ENCODE measurements around the gene RFK.
"Not testable (repeated sequence)": the region's sequence is repeated elsewhere in the genome, so short reads cannot be mapped to it uniquely, and the experiment has no call there.

The RFK gene

DNA sequence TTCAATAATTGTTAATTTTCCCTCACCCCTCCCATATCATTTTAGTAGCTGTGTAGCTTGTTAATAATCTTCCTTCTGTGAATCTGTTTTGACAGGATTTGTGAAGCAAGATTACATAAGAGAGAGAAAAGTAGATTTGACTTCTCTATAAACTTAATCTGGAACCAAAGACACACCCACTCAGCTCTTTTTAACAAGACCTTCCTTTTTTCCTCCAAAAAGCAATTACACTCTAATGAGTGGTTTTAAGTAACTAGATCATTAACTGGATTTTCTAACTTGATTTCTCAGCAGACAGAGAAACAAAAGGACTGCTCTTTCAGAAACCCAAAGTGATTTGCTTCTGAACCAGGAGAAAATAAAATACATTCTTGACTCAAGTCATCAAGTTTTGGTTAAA is 21.9 kb downstream of the RFK start:
- DNase-seq (ENCODE audit: extremely low read depth in 1 of 2, low read depth in 1 of 2), result no peak

DNA sequence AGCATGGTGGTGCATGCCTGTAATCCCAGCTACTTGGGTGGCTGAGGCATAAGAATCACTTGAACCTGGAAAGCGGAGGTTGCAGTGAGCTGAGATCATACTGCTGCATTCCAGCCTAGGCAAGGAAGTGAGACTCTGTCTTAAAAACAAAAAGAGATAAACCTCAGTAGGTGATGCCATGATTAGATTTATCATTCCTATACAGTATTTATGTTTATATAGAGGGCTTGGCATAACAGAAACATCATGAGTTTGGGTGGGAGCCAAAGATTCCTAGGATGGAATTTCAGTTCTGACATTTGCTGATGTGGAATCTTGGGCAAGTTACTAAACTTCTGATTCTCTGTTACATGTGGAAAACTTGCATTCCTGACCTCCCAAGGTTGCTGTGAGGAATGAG is 22.3 kb downstream of the RFK start:
- no peak for DNase-seq (ENCODE audit: extremely low read depth in 1 of 2, low read depth in 1 of 2)

DNA sequence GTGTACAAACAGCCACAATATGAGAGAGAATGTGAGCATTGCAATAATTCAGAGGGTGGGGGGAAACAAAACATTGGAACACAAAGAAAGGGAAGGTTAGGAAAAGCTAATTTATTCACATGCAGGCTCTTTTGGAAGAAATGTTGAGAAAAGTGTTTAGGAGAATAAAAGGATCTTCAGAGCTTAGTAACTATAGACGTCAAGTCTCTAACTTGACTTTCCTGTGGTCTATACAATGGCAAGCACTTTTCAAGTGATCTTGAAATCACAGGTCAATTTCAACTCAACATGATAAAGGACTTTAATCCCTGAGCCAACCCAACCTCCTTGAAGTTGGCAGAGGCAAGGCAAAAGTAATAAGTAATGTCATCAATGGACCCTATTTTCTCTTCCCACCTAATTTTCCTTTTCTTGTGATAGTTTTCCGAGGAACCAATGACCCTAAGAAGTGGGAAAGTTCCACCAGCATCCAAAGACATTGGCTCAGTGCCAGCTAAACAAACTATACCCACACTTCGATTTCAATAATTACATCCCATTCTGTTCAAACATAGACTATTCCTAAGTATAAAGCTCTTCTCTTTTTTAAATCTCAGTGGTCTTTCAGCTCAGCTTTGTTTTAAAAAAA is 23.7 kb downstream of the RFK start:
- no peak for DNase-seq (ENCODE audit: extremely low read depth in 1 of 2, low read depth in 1 of 2)

DNA sequence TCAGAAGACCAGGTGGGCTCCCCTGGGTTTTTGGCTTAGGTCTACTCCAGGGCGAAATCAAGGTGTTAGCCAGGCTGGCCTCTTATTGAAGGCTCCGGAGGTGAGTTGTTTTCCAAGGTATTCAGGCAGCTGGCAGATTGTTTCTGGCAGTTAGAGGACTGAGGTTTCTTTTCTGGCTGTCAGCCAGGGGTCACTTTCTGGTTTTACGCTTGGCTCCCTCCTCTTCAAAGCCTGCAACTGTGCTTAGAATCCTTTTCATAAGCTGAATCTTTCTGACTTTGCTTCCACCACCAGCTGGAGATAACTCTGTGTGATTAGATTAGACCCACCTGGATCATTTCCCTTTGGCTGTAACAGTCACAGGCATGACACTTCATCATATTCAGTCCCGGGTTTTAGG is 24.6 kb downstream of the RFK start:
- DNase-seq (ENCODE audit: extremely low read depth in 1 of 2, low read depth in 1 of 2), result no peak

DNA sequence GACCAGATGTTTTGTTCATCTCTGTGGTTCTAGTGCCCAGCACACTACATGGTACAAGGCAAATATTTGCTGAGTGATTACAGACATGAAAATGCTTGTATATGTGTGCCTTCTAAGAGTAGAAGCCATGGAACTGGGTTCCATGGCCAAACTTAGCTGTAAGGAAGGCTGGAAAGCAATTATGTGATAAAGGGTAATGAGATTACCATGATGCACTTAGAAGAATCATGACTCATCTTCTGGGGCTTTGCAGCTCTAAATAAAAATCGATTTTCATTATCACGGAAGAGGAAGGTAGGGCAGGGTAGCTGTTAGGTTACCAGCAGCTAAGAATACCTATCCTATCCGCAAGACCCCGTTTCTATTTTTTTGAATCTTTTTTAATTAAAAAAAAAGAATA is 28.0 kb downstream of the RFK start:
- no peak for DNase-seq (ENCODE audit: extremely low read depth in 1 of 2, low read depth in 1 of 2)

DNA sequence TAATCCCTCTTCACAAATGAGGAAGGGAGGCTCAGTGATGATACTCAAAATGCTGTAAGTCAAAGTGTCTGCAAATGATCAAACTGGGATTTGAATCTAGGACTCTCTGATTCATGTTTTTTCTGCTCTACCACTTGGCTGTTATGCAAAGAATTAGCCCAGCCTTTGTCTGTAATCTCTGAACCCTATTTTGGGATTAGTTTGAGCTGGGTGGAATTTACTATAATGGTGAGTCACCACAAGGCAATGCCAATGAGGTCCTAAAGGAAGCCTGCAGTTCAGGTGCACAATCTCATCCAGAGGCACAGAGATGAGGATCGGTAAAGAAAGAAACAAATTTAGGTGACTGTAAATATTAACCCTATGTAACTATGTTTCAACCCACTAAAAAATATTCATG is 29.2 kb downstream of the RFK start:
- no peak for DNase-seq (ENCODE audit: extremely low read depth in 1 of 2, low read depth in 1 of 2)

DNA sequence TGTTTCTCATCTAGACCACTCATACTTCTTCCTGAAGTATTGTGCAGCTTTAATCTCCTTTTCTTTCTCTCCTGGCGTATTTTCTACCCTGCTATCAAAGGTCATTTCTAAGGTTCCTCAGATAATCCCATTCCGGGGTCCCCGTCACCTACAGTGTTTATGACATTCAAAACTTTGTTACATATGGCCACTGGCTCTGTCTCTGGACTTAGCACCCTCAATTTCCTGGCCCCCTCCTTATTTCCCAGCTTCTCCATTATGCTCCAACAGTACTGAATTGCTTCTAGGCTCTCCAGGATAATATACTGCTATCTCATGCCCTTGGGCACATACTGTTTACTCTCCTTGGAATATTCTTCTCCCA is 31.2 kb downstream of the RFK start:
- no peak for DNase-seq (ENCODE audit: extremely low read depth in 1 of 2, low read depth in 1 of 2)

DNA sequence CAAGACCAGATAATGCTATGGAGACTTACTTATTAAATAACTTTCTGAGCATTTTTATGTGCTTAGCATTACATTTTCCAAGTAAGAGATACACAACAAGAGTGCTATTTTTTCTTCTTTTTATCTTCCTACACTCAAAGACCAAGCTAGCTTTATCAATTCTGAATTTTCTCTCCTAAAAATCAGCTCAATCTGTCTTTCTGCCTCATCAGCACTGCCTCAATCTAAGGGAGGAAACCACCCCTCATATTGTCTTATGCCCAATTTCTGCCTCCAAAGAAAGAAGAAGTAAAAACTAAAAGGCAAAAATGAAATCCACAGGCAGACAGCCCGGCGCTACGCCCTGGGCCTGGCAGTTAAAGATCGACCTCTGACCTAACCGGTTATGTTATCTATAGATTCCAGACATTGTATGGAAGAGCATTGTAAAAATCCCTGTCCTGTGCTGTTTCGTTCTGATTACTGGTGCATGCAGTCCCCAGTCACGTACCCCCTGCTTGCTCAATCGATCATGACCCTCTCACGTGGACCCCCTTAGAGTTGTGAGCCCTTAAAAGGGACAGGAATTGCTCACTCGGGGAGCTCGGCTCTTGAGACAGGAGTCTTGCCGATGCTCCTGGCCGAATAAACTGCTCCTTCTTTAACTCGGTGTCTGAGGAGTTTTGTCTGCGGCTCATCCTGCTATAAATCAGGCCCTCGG is 31.7 kb downstream of the RFK start:
- DNase-seq (ENCODE audit: extremely low read depth in 1 of 2, low read depth in 1 of 2), result not testable (repeated sequence)

DNA sequence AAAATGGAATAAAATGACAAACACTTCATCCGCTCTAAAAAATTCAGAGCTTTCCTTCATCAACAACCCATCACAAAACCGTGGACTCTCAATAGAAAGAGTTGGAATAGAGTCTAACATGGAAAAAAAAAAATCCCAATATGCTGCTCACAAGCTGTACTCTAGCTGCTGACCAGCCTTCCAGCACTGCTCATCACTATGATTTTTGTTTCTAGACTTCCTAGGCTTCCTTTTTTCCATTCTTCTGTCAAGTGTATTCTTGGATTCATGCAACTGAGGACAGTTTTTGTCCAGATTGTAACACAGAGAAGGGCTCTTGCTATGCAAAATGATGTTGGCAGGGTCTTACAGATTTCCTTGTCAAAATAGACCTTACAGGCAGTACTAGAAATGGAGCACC is 34.5 kb downstream of the RFK start:
- DNase-seq (ENCODE audit: extremely low read depth in 1 of 2, low read depth in 1 of 2), result no peak

DNA sequence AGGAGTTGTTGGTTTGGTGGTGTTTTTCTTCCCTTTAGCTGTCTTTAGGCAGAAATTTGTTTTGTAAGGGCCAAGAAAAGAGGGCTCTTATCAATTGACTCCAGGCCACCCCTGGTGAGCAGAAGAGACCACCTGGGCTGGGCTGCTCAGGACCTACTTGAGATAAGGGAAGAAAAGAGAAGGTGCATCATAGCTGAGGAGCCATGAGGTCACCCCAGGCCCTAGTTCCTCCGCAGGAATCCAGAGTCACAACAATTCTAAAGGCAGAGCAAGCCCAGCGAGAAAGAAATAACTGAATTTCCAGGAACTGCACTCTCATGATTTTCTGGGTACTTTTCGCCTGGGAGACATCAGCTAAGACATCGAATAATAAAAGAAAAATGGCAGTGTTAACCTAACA is 34.9 kb downstream of the RFK start:
- no peak for DNase-seq (ENCODE audit: extremely low read depth in 1 of 2, low read depth in 1 of 2)

DNA sequence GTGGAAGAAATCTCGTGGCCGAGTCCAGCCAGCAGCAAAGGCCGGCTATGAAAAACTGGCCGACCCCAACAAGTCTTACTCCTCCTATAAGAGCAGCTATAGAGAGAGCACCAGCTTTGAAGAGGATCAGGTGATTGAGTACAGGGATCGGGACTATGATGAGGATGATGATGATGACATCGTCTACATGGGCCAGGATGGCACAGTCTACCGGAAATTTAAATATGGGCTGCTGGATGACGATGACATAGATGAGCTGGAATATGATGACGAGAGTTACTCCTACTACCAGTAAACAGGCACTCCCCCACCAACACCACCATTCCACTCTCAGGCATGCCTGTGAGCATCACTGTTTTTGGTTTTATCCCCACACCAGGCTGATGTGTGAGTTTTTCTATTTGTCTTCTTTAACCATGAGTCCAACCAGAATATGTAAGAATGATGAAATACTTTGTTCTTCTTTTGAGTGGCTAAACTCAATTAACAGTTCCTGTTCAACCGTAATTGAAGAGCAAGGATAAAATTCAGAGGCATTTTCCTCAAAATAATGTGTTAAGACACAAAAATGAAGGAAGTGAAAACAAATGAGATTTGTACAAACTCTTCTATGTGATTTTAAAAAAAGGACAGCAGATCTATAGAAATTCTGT is 35.5 kb downstream of the RFK start:
- DNase-seq (ENCODE audit: extremely low read depth in 1 of 2, low read depth in 1 of 2), result no peak

DNA sequence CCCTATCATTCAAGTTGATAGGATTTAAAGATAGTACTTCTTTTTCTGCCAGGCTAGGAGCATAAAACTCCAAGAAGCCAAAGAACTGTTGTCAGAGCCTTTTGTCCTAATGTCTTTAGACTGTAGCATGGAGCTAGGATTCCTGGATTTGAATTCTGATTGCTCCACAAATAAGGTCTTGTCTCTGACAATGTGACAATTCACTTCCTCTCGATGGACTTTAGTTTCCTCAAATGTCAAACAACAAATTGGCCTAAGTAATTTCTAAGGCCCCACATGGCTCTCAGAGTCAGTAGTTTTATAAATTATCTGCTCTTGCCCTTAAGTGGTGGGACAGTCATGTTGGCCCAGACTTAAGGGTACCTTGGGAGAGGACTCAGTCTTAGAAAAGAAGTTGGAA is 36.7 kb downstream of the RFK start:
- no peak for DNase-seq (ENCODE audit: extremely low read depth in 1 of 2, low read depth in 1 of 2)

DNA sequence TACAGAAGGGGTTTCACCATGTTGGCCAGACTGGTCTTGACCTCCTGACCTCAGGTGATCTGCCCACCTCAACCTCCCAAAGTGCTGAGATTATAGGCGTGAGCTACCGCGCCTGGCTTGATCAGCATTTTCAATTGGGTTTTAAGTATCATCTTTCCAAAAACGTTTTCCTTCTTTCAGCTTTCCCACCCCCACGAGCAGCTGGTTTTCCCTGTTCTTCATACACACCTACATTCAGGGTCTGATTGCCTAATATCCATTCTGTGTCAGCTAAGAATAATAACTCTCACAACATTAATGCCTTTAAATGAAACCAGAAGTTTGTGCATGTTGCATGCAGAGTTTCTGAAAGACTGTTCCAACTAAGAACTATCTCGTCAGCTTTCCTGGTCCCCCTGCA is 38.3 kb downstream of the RFK start:
- no peak for DNase-seq (ENCODE audit: extremely low read depth in 1 of 2, low read depth in 1 of 2)

DNA sequence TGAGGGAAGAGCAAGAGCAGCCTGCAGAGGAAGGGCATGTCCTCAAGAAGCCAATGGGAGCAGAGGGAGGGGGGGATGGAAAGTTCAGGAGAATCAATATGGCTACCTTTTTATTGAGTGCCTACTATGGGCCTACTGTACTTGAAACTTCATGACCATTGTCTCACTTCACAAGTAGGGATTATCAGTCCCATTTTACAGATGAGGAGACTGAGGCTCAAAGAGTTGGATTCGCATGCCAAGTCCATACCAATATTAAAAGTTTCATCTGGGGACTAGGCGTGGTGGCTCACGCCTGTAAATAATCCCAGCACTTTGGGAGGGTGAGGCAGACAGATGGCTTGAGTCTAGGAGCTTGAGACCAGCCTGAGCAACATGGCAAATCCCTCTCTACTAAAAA is 40.0 kb downstream of the RFK start:
- no peak for DNase-seq (ENCODE audit: extremely low read depth in 1 of 2, low read depth in 1 of 2)

DNA sequence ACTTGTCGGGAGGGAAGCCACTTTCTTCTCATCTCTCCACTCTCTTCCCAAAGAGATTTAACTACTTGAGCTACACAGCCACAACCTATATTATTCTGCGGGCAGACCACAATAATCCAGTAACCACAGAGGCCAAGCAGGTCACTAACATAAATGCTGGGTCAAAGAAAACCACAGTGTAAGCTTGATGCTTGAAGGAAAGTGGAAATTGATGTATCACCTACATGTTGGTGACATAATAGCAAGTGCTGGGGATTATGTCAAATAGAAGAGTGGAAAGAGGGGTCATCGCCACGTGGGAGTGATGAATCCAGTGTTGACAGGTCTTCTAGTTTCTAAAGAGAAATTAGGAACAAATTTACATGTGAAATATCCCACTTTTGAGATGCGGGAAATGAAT is 40.9 kb downstream of the RFK start:
- no peak for DNase-seq (ENCODE audit: extremely low read depth in 1 of 2, low read depth in 1 of 2)

DNA sequence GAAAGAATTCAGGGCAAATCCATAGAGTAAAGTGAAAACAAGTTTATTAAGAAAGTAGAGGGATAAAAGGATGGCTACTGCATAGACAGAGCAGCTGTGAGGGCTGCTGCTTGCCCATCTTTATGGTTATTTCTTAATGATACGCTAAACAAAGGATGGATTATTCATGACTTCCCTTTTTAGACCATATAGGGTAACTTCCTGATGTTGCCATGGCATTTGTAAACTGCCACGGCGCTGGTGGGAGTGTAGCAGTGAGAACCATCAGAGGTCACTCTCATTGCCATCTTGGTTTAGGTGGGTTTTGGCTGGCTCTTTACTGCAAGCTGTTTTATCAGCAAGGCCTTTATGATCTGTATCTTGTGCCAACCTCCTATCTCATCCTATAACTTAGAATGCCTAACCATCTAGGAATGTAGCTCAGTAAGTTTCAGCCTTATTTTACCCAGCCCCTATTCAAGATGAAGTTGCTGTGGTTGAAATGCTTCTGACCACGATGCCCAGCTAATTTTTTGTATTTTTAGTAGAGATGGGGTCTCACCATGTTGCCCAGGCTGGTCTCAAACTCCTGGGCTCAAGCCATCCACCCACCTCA is 42.1 kb downstream of the RFK start:
- DNase-seq (ENCODE audit: extremely low read depth in 1 of 2, low read depth in 1 of 2), result no peak

DNA sequence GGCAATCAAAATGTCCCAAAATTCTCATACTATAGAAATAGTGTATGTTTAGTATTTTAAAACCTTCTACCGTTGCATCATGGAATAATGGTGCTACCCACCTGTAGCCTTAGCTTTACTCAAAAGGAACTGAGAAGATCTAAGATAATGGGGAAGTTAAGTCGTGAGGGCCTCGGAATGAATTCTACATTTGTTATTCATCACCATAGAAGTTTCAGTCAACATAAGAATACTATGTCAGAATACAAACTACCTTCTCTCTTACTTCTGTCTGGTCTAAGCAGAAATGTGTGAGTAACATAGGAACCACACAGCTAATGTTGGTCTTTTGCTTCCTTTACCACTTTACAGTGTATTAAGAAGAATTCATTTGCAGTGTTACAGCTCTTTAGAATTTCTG is 43.2 kb downstream of the RFK start:
- no peak for DNase-seq (ENCODE audit: extremely low read depth in 1 of 2, low read depth in 1 of 2)

DNA sequence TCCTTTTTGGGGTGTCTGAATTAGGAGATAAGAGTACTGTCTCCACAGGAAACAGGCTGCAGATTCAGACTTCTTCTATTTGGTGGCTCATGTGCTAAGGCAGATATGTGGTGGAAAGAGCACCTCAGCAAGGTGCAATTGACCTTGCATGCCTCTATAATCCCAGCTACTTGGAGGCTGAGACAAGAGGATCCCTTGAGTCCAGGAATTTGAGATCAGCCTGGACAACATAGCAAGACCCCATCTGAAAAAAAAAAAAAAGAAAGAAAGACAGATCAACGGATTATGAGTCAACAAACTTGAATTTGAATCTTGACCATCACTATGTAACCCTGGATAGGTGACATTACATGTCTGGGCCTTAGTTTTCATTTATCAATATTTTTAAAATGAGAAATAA is 44.4 kb downstream of the RFK start:
- no peak for DNase-seq (ENCODE audit: extremely low read depth in 1 of 2, low read depth in 1 of 2)

DNA sequence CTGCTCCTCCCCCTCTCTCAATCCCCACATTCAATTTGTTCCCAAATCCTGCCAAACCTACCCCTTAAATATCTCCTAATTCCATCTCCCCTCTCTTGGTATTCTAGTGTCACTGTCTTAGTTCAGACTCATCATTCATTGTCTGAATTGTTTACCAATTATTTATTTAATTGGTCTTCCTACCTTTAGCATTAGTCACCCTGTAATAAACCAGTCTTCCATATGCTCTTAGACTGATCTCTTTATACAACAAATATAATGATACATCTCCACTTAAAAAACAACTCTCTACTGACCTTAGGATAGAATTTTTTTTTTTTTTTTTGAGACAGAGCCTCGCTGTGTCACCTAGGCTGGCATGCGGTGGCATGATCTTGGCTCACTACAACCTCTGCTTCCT is 51.4 kb downstream of the RFK start:
- DNase-seq (ENCODE audit: extremely low read depth in 1 of 2, low read depth in 1 of 2), result no peak

DNA sequence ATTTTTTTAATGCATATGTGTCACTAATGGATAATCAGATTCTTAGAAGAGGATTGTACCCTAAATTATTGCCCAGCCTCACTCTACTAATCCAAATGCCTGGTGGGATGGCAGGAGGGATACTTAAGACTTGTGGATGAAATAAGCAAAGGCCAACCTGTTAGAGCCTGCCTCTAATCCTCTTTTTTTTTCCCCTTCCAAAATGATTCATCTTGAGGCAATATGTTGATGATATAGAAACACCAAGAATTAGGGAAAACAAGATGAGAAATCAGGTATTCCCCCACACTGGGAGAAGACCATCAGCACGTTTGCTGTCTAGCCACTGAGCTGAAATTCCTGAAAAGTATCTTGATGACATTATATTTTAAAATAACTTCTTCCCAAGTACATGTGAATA is 52.0 kb downstream of the RFK start:
- no peak for DNase-seq (ENCODE audit: extremely low read depth in 1 of 2, low read depth in 1 of 2)

DNA sequence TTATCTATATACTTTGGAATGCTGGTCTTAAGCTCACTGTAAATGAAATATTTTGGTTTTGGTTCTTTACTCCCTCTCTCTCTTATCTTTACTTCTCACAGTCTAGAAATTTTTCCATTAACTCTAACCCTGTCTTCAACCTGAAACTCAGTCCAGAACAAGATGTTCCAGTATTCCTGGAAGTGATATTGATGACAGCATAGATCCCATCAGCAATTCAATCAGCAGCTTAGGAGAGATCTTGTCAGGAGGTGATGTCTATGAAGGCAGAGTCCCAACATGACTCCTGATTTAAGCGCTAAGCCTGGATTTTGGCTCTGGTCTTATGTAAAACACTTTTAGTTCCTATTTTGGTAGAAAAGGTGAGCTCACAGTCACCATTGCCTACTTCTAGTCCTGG is 52.6 kb downstream of the RFK start:
- no peak for DNase-seq (ENCODE audit: extremely low read depth in 1 of 2, low read depth in 1 of 2)

DNA sequence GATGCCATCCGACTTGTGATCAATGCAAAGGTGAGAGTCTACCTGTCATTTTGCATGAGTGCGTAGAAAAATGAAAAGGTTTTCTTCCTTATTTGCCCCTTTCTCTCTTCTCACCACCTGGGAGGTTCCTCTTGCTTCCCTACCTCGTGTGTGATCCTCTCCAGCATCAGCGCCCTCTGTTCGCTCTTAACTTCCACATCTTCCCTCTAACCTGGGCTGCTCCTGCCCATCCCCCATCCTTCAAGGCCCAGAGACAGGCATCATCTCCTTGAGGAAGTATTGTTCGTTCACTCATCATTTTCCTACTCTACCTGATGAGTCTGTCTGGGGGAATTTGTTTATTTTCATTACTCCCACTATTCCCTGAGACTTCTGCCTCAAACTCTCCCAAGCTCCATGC is 55.8 kb downstream of the RFK start:
- no peak for DNase-seq (ENCODE audit: extremely low read depth in 1 of 2, low read depth in 1 of 2)
